Measurements from ENCODE around the gene PPP2R2B.
"Not testable (repeated sequence)": the region's sequence is repeated elsewhere in the genome, so short reads cannot be mapped to it uniquely, and the experiment has no call there.

The PPP2R2B gene

GRCh38 chr5:146607659-146608332 is 270.8 kb downstream of the PPP2R2B start:
- no peak for DNase-seq (ENCODE audit: low read depth)

- DNase-seq (ENCODE audit: low read depth): no peak
These were observed 271.7 kb downstream of the PPP2R2B start for GRCh38 chr5:146606893-146607292.

- no peak for DNase-seq (ENCODE audit: low read depth)
These were observed 278.2 kb downstream of the PPP2R2B start for GRCh38 chr5:146600376-146600775.

- DNase-seq (ENCODE audit: low read depth): no peak
These were observed 279.3 kb downstream of the PPP2R2B start for GRCh38 chr5:146599261-146599660.

GRCh38 chr5:146595088-146595487 is 283.5 kb downstream of the PPP2R2B start:
- no peak for DNase-seq (ENCODE audit: low read depth)

GRCh38 chr5:146592352-146592751 is 286.2 kb downstream of the PPP2R2B start:
- no peak for DNase-seq (ENCODE audit: low read depth)

GRCh38 chr5:146589028-146589345 is 289.6 kb downstream of the PPP2R2B start:
- no peak for DNase-seq (ENCODE audit: low read depth)

- no peak for DNase-seq (ENCODE audit: low read depth)
These were observed 290.1 kb downstream of the PPP2R2B start for GRCh38 chr5:146588331-146589027.

- DNase-seq (ENCODE audit: low read depth): no peak
These were observed 291.8 kb downstream of the PPP2R2B start for GRCh38 chr5:146586752-146587151.

GRCh38 chr5:146584750-146585149 is 293.8 kb downstream of the PPP2R2B start:
- DNase-seq (ENCODE audit: low read depth): no peak

GRCh38 chr5:146582051-146582596 is 296.4 kb downstream of the PPP2R2B start:
- DNase-seq (ENCODE audit: low read depth): no peak

GRCh38 chr5:146580237-146580636 is 298.3 kb downstream of the PPP2R2B start:
- DNase-seq (ENCODE audit: low read depth): no peak

- no peak for DNase-seq (ENCODE audit: low read depth)
These were observed 303.8 kb downstream of the PPP2R2B start for GRCh38 chr5:146574713-146575112.

- DNase-seq (ENCODE audit: low read depth): no peak
These were observed 310.4 kb downstream of the PPP2R2B start for GRCh38 chr5:146568161-146568560.

- DNase-seq (ENCODE audit: low read depth): peak; percentile 26
These were observed 312.7 kb downstream of the PPP2R2B start for GRCh38 chr5:146565764-146566367.

GRCh38 chr5:146564007-146564762 is 314.4 kb downstream of the PPP2R2B start:
- DNase-seq (ENCODE audit: low read depth): no peak

- DNase-seq (ENCODE audit: low read depth): no peak
These were observed 316.1 kb downstream of the PPP2R2B start for GRCh38 chr5:146562461-146562860.

- DNase-seq (ENCODE audit: low read depth): no peak
These were observed 316.8 kb downstream of the PPP2R2B start for GRCh38 chr5:146561711-146562110.

- DNase-seq (ENCODE audit: low read depth): no peak
These were observed 318.2 kb downstream of the PPP2R2B start for GRCh38 chr5:146560205-146560812.

GRCh38 chr5:146556884-146557283 is 321.7 kb downstream of the PPP2R2B start:
- DNase-seq (ENCODE audit: low read depth): not testable (repeated sequence)

- DNase-seq (ENCODE audit: low read depth): no peak
These were observed 325.1 kb downstream of the PPP2R2B start for GRCh38 chr5:146553446-146553845.

- no peak for DNase-seq (ENCODE audit: low read depth)
These were observed 328.9 kb downstream of the PPP2R2B start for GRCh38 chr5:146549615-146550014.

All from stimulated activated CD8-positive, alpha-beta memory T cell treated with anti-CD3 and anti-CD28 coated beads, Interleukin-4, amount 100 ng/mL, for 24 hours (primary cell).